H1 (cell line): ENCODE data around the gene IL6ST. TPM values are rescaled to one million over a fixed set of nuclear protein-coding genes. Genes with fewer than 3 reads are reported as not detected.
A peak's percentile ranks its signal among the peaks of the same experiment; 100 is the strongest.

Experiments used
- CTCF ChIA-PET: fragments of 300-600 bp; sonication (Branson Sonifier 250); formaldehyde crosslinking; loops from one replicate; lab custom pipeline; 2021; ENCODE audit not compliant: partially characterized antibody; lab: Charles Lee
- POLR2A ChIA-PET: fragments of 300-600 bp; sonication (Branson Sonifier 250); formaldehyde crosslinking; loops from one replicate; lab custom pipeline; 2021; ENCODE audit warnings: inconsistent platforms; ENCODE audit not compliant: partially characterized antibody; lab: Charles Lee
- DNase-seq, 2 experiments: peaks; one replicate each; pipeline versions ENCODE4 v3.0.0 to v3.0.0-alpha.2; 2010 to 2022; ENCODE audit warnings: low spot score in 2 of 2, low read depth in 1 of 2, mixed read lengths in 1 of 2
- FAIRE-seq: peaks from 2 replicates; lab custom pipeline; 2011; peaks lifted over from hg19 to GRCh38; lab: Jason Lieb, UNC
- H2AFZ ChIP-seq: 2 replicates; pipeline ENCODE4 v1.8.1; 2012; ENCODE audit warnings: low read length, inconsistent platforms
- H2AK5ac ChIP-seq: 2 replicates; pipeline ENCODE4 v1.6.1; 2013; ENCODE audit warnings: low read depth, low read length
- H2BK120ac ChIP-seq: replicated peaks from 2 replicates; pipeline ENCODE3; 2013; ENCODE audit warnings: low read depth, low read length, inconsistent platforms
- H2BK12ac ChIP-seq: 2 replicates; pipeline ENCODE4 v1.6.1; 2013; ENCODE audit warnings: low read depth, low read length
- H2BK15ac ChIP-seq: 2 replicates; pipeline ENCODE4 v1.6.1; 2013; ENCODE audit warnings: low read length
- H2BK20ac ChIP-seq: 2 replicates; pipeline ENCODE4 v1.6.1; 2013; ENCODE audit warnings: low read length
- H2BK5ac ChIP-seq: 2 replicates; pipeline ENCODE4 v1.6.1; 2013; ENCODE audit warnings: low read depth, low read length
- H3K14ac ChIP-seq: 2 replicates; pipeline ENCODE4 v1.6.1; 2013; ENCODE audit warnings: inconsistent platforms; ENCODE audit not compliant: insufficient read length
- H3K18ac ChIP-seq: 2 replicates; pipeline ENCODE4 v1.6.1; 2013; ENCODE audit warnings: low read length; ENCODE audit errors: extremely low read depth
- H3K23ac ChIP-seq: 2 replicates; pipeline ENCODE4 v1.6.1; 2013; ENCODE audit warnings: inconsistent platforms; ENCODE audit not compliant: insufficient read length
- H3K23me2 ChIP-seq: 2 replicates; pipeline ENCODE4 v1.6.1; 2013; ENCODE audit warnings: low read depth, low read length
- H3K27ac ChIP-seq: 2 replicates; pipeline ENCODE4 v1.6.1; 2011; ENCODE audit warnings: low read depth, low read length, inconsistent platforms
- H3K27me3 ChIP-seq, 4 experiments: replicated peaks in 1 of 4; 1 replicate in 1 of 4; 2 replicates in 3 of 4; pipeline versions ENCODE4 v1.6.1 to v1.8.1; 2011 to 2013; ENCODE audit warnings: low read length in 3 of 4, mild to moderate bottlenecking in 3 of 4, inconsistent platforms in 2 of 4, mixed read lengths in 2 of 4, moderate library complexity in 1 of 4; ENCODE audit not compliant: control insufficient read depth in 3 of 4, insufficient read depth in 3 of 4; ENCODE audit errors: extremely low read depth in 1 of 4
- H3K36me3 ChIP-seq, 4 experiments: 2 replicates each; pipeline versions ENCODE4 v1.6.1 to v1.8.1; 2011 to 2013; ENCODE audit warnings: mild to moderate bottlenecking in 4 of 4, low read length in 3 of 4, moderate library complexity in 2 of 4, control low read depth in 1 of 4, inconsistent platforms in 1 of 4; ENCODE audit not compliant: insufficient read depth in 4 of 4, control insufficient read depth in 2 of 4
- H3K4ac ChIP-seq: replicated peaks from 2 replicates; pipeline ENCODE3; 2013; ENCODE audit warnings: low read length, low read depth, mixed read lengths, inconsistent platforms; ENCODE audit not compliant: insufficient read length
- H3K4me1 ChIP-seq, 4 experiments: replicated peaks in 1 of 4; 1 replicate in 1 of 4; 2 replicates in 3 of 4; pipeline versions ENCODE4 v1.6.1 to v1.8.1; 2011 to 2013; ENCODE audit warnings: low read length in 3 of 4, inconsistent platforms in 2 of 4, mixed read lengths in 1 of 4; ENCODE audit not compliant: insufficient read depth in 4 of 4, control insufficient read depth in 3 of 4
- H3K4me2 ChIP-seq, 2 experiments: 2 replicates each; pipeline versions ENCODE4 v1.6.1 to v1.8.1; 2011 to 2013; ENCODE audit warnings: low read depth in 2 of 2, low read length in 2 of 2, control low read depth in 1 of 2, inconsistent platforms in 1 of 2, mild to moderate bottlenecking in 1 of 2; ENCODE audit not compliant: insufficient read depth in 1 of 2
- H3K4me3 ChIP-seq, 4 experiments: fragments of 200-600, 300-600 bp in 1 of 4; sonication (generic), shearing (Covaris generic), sonication (Bioruptor Twin) in 1 of 4; 2 replicates each; pipeline versions ENCODE4 v1.5.1 to v1.8.1; 2011 to 2016; ENCODE audit warnings: low read length in 4 of 4, low read depth in 3 of 4, control low read depth in 2 of 4, inconsistent platforms in 2 of 4, mild to moderate bottlenecking in 2 of 4, mixed read lengths in 1 of 4, moderate library complexity in 1 of 4; ENCODE audit not compliant: insufficient read depth in 2 of 4; ENCODE audit errors: extremely low read depth in 1 of 4
- H3K56ac ChIP-seq: replicated peaks from 2 replicates; pipeline ENCODE3; 2013; ENCODE audit warnings: low read depth, mild to moderate bottlenecking, mixed read lengths, low read length, inconsistent platforms; ENCODE audit not compliant: insufficient read length
- H3K79me1 ChIP-seq: 2 replicates; pipeline ENCODE4 v1.6.1; 2013; ENCODE audit warnings: low read depth, low read length, control low read depth
- H3K79me2 ChIP-seq, 2 experiments: 2 replicates each; pipeline versions ENCODE4 v1.6.1 to v1.8.1; 2012 to 2013; ENCODE audit warnings: low read length in 2 of 2, mild to moderate bottlenecking in 2 of 2, inconsistent platforms in 1 of 2; ENCODE audit not compliant: insufficient read depth in 2 of 2, control insufficient read depth in 1 of 2
- H3K9ac ChIP-seq, 4 experiments: replicated peaks in 1 of 4; 1 replicate in 1 of 4; 2 replicates in 3 of 4; pipeline versions ENCODE4 v1.6.1 to v1.8.1; 2011 to 2013; ENCODE audit warnings: low read depth in 3 of 4, low read length in 3 of 4, control low read depth in 2 of 4, mild to moderate bottlenecking in 2 of 4, moderate library complexity in 2 of 4, inconsistent platforms in 1 of 4; ENCODE audit errors: extremely low read depth in 1 of 4
- H3K9me3 ChIP-seq, 2 experiments: 2 replicates each; pipeline versions ENCODE4 v1.6.1 to v1.8.1; 2012 to 2013; ENCODE audit warnings: mild to moderate bottlenecking in 2 of 2, moderate library complexity in 2 of 2, control low read depth in 1 of 2, inconsistent platforms in 1 of 2, low read depth in 1 of 2, low read length in 1 of 2, mixed read lengths in 1 of 2; ENCODE audit not compliant: insufficient read depth in 2 of 2
- H4K20me1 ChIP-seq, 2 experiments: replicated peaks in 1 of 2; 2 replicates each; pipeline versions ENCODE3 to v1.8.1; 2011 to 2013; ENCODE audit warnings: inconsistent platforms in 2 of 2, low read length in 2 of 2, mild to moderate bottlenecking in 1 of 2; ENCODE audit not compliant: insufficient read depth in 2 of 2, control insufficient read depth in 1 of 2
- H4K5ac ChIP-seq: 2 replicates; pipeline ENCODE4 v1.6.1; 2013; ENCODE audit warnings: low read length, low read depth, mixed read lengths, inconsistent platforms; ENCODE audit not compliant: insufficient read length
- H4K8ac ChIP-seq: 2 replicates; pipeline ENCODE4 v1.8.0; 2013; ENCODE audit warnings: mild to moderate bottlenecking, moderate library complexity, low read length, inconsistent platforms; ENCODE audit not compliant: insufficient read depth; ENCODE audit errors: extremely low read depth
- H4K91ac ChIP-seq: replicated peaks from 2 replicates; pipeline ENCODE3; 2013; ENCODE audit warnings: low read length, mixed read lengths, inconsistent platforms; ENCODE audit not compliant: insufficient read length
- BCL11A ChIP-seq, 2 experiments: IDR thresholded peaks; one replicate each; pipeline ENCODE4 v1.6.1; 2011; ENCODE audit warnings: low read depth in 2 of 2, low read length in 2 of 2, mild to moderate bottlenecking in 2 of 2
- CBX5 ChIP-seq: fragments of 300-800, 300-1000 bp; sonication (generic); IDR thresholded peaks from 2 replicates; pipeline ENCODE4 v1.7.1; 2016; ENCODE audit warnings: antibody characterized with exemption, low read length, low read depth
- CHD2 ChIP-seq: IDR thresholded peaks from 2 replicates; pipeline ENCODE4 v1.6.1; 2012; ENCODE audit warnings: low read length, improper control_type of control experiment
- KDM1A ChIP-seq: fragments of 200-600, 300-600 bp; sonication (generic); IDR thresholded peaks from 2 replicates; pipeline ENCODE4 v1.7.1; 2016; ENCODE audit warnings: mild to moderate bottlenecking, low read length, borderline replicate concordance
- MAFK ChIP-seq: IDR thresholded peaks from 2 replicates; pipeline ENCODE4 v1.6.1; 2012; ENCODE audit warnings: low read depth, mild to moderate bottlenecking, improper control_type of control experiment, low read length
- NANOG ChIP-seq: IDR thresholded peaks from 2 replicates; pipeline ENCODE4 v1.6.1; 2011; ENCODE audit warnings: low read length, low read depth, mild to moderate bottlenecking, inconsistent platforms; ENCODE audit not compliant: insufficient read depth, poor library complexity, severe bottlenecking
- RAD21 ChIP-seq, 2 experiments: IDR thresholded peaks in 1 of 2; conservative IDR thresholded peaks in 1 of 2; 2 replicates each; pipeline ENCODE4 v1.6.1; 2011; ENCODE audit warnings: low read depth in 2 of 2, low read length in 2 of 2, improper control_type of control experiment in 1 of 2, inconsistent platforms in 1 of 2, mild to moderate bottlenecking in 1 of 2, moderate library complexity in 1 of 2
- RFX5 ChIP-seq: IDR thresholded peaks from 2 replicates; pipeline ENCODE4 v1.6.1; 2011; ENCODE audit warnings: low read depth, low read length, improper control_type of control experiment, borderline replicate concordance
- SP4 ChIP-seq: IDR thresholded peaks from 2 replicates; pipeline ENCODE4 v1.6.1; 2012; ENCODE audit warnings: low read length, inconsistent platforms
- TAF1 ChIP-seq: IDR thresholded peaks from 2 replicates; pipeline ENCODE4 v1.6.1; 2011; ENCODE audit warnings: mild to moderate bottlenecking, low read depth, low read length
- TAF7 ChIP-seq: optimal IDR thresholded peaks from 2 replicates; pipeline ENCODE3; 2011; ENCODE audit warnings: low read depth, mild to moderate bottlenecking, inconsistent platforms, low read length, moderate library complexity, borderline replicate concordance
- TBP ChIP-seq: IDR thresholded peaks from 2 replicates; pipeline ENCODE4 v1.6.1; 2011; ENCODE audit warnings: low read depth, low read length, improper control_type of control experiment
- YY1 ChIP-seq: IDR thresholded peaks from 2 replicates; pipeline ENCODE4 v1.6.1; 2011; ENCODE audit warnings: low read depth, mild to moderate bottlenecking, low read length
- WGBS, 2 experiments: shearing (Covaris generic) in 1 of 2; methylation state at CpG; one replicate each; pipeline versions ENCODE4 v1.1.6 to v1.1.7; 2013 to 2015; ENCODE audit warnings: low lambda C conversion rate in 2 of 2, mixed read lengths in 2 of 2, inconsistent platforms in 1 of 2, low coverage in 1 of 2, missing lambda C conversion rate in 1 of 2; ENCODE audit not compliant: insufficient replicate concordance in 2 of 2, insufficient coverage in 1 of 2, insufficient read length in 1 of 2; ENCODE audit errors: extremely low coverage in 1 of 2, missing lambda C conversion rate in 1 of 2; 5-methylcytosine and 5-hydroxymethylcytosine counted together
- polyA plus RNA-seq, 7 experiments: library from polyadenylated mRNA; depleted of rRNA in 3 of 7; stranded (reverse) in 5 of 7; unstranded in 2 of 7; fragments of >200 nt in 5 of 7; fragments of 200-250 nt in 2 of 7; gene quantifications; 1 replicate in 5 of 7; 2 replicates in 1 of 7; 4 replicates in 1 of 7; pipeline versions ENCODE4 v1.2.1 to v1.2.3, GENCODE V29; 2011 to 2013; ENCODE audit warnings: missing spikeins in 2 of 7, mixed read lengths in 2 of 7
- total RNA-seq: library from RNA; stranded (reverse); fragmentation: NEBNext Ultra II Directional; extraction: Animal tissue kit (Norgen Biotek cat#: 25700); gene quantifications from 2 replicates; pipeline ENCODE4 v1.2.1, GENCODE V29; 2021

Gene IL6ST
- total and polyA plus RNA-seq, 2 of the 8 experiments (the other 6 are each of a cell fraction or from before 2014, with no cell fraction given), result 1.4 to 11.1 TPM

GRCh38 chr5:55923177-55923771 is 71.5 kb downstream of the IL6ST start:
- H3K56ac ChIP-seq, result no peak overlapping the region
- no peaks in the 10 kb centered on the region for H4K20me1 ChIP-seq
- DNase-seq (peak in 1 of 2 experiments; percentile 45), FAIRE-seq (no peak)
- H3K79me1 ChIP-seq, result no peaks in the 10 kb centered on the region; the same call in 1 of the 2 replicates
- no peaks in the 10 kb centered on the region for H3K36me3 ChIP-seq
- CTCF ChIA-PET, result interaction anchor here (0.8 to 2.4 kb wide), 5 partner anchors 13 to 341 kb away, joined by 3 to 22 read pairs (median 3); no protein-coding TSS in a partner anchor
- H3K18ac ChIP-seq, result no peak overlapping the region
- no peak overlapping the region for H3K27ac ChIP-seq
- no peak overlapping the region for H2BK5ac ChIP-seq
- H2BK20ac ChIP-seq, result no peak overlapping the region
- 86% methylated on average over 16 of the region's 17 CpGs; no CpG with 5 or more reads in 1 of the 2 experiments for WGBS, 2 experiments
- POLR2A ChIA-PET, result no interaction called here
- no peak overlapping the region for H2AFZ ChIP-seq
- H3K4me3 ChIP-seq, result no peak overlapping the region
- no peak overlapping the region for H3K4ac ChIP-seq
- no peak overlapping the region for H3K23ac ChIP-seq
- H2BK12ac ChIP-seq, result no peak overlapping the region
- no peak overlapping the region for H4K8ac ChIP-seq
- no peaks in the 10 kb centered on the region for H3K27me3 ChIP-seq
- H4K5ac ChIP-seq, result no peak overlapping the region
- H2BK15ac ChIP-seq, result no peak overlapping the region
- H3K4me2 ChIP-seq, result no peak overlapping the region; a peak in 1 of 4 replicates
- no peaks in the 10 kb centered on the region for H3K79me2 ChIP-seq
- no peaks in the 10 kb centered on the region for H3K23me2 ChIP-seq
- H3K4me1 ChIP-seq, result no peaks in the 10 kb centered on the region; a peak in 1 of 7 replicates
- H2AK5ac ChIP-seq, result no peak overlapping the region
- H3K9me3 ChIP-seq, result no peaks in the 10 kb centered on the region
- H3K14ac ChIP-seq, result no peak overlapping the region
- no peak overlapping the region for H4K91ac ChIP-seq
- no peak overlapping the region for H3K9ac ChIP-seq
- H2BK120ac ChIP-seq, result no peak overlapping the region
- TF ChIP-seq TAF1 (no peak), TBP (no peak), NANOG (no peak), YY1 (no peak), TAF7 (no peak), CHD2 (no peak), KDM1A (no peak), RFX5 (no peak), RAD21 (IDR thresholded peaks at IDR 0.05 in 1 of 2, conservative IDR thresholded peaks at IDR 0.05 in 1 of 2; ENCODE audit: low read depth in 2 of 2, low read length in 2 of 2) (no peak), SP4 (no peak), MAFK (no peak), CBX5 (no peak), BCL11A (IDR thresholded peaks at IDR 0.05; ENCODE audit: low read depth in 2 of 2, low read length in 2 of 2) (no peak)
